GM12878 (cell line): ENCODE results near the gene POLA1. TPM values are rescaled to one million over a fixed set of nuclear protein-coding genes. Genes with fewer than 3 reads are reported as not detected.

Experiments used
- ATAC-seq: fragments of 200-7000 bp; cut with Tn5 transposase; 3 replicates; pipeline ENCODE4 v1.9.1; 2020; ENCODE audit warnings: mild to moderate bottlenecking, moderate library complexity
- BruUV-seq: library from RNA; stranded (reverse); fragments of 400-500 nt; replicated peaks from 2 replicates; lab custom pipeline; 2021; lab: Mats Ljungman, UMichigan
- CTCF ChIA-PET: fragments of 300-600 bp; sonication (Branson Sonifier 250); formaldehyde crosslinking; extraction: SDS; loops from one replicate; lab custom pipeline; 2021; ENCODE audit warnings: inconsistent platforms; lab: Yijun Ruan, JAX
- POLR2A ChIA-PET: fragments of 350-600 bp; formaldehyde crosslinking; extraction: SDS; loops from one replicate; lab custom pipeline; 2021; ENCODE audit warnings: inconsistent platforms; lab: Charles Lee
- RAD21 ChIA-PET: fragments of 300-600 bp; sonication (Branson Sonifier 250); formaldehyde crosslinking; loops from one replicate; lab custom pipeline; 2023; ENCODE audit warnings: antibody characterized with exemption; ENCODE audit not compliant: unreplicated experiment; lab: Charles Lee
- SMC1A ChIA-PET: fragments of 300-600 bp; sonication (Branson Sonifier 250); formaldehyde crosslinking; loops from one replicate; lab custom pipeline; 2023; ENCODE audit not compliant: unreplicated experiment, uncharacterized antibody; lab: Charles Lee
- DNase-seq: peaks from one replicate; pipeline ENCODE4 v3.0.0-alpha.2; 2011; ENCODE audit warnings: low read depth, low spot score
- FAIRE-seq: peaks from 3 replicates; lab custom pipeline; 2011; peaks lifted over from hg19 to GRCh38; lab: Jason Lieb, UNC
- H2AFZ ChIP-seq: 2 replicates; pipeline ENCODE4 v1.6.0; 2011; ENCODE audit warnings: low read depth, low read length, control low read depth; ENCODE audit not compliant: control insufficient read depth
- H3K27ac ChIP-seq: 2 replicates; pipeline ENCODE4 v1.5.1; 2011; ENCODE audit warnings: control low read depth; ENCODE audit not compliant: control insufficient read depth, insufficient read depth
- H3K27me3 ChIP-seq, 2 experiments: replicated peaks in 1 of 2; 2 replicates each; pipeline versions ENCODE4 v1.6.0 to v1.6.1; 2011; ENCODE audit warnings: low read length in 1 of 2; ENCODE audit not compliant: control insufficient read depth in 2 of 2, insufficient read depth in 2 of 2
- H3K36me3 ChIP-seq, 2 experiments: 2 replicates each; pipeline ENCODE4 v1.5.1; 2011; ENCODE audit warnings: low read length in 1 of 2; ENCODE audit not compliant: control insufficient read depth in 2 of 2, insufficient read depth in 2 of 2
- H3K4me1 ChIP-seq: 2 replicates; pipeline ENCODE4 v1.6.1; 2011; ENCODE audit warnings: mild to moderate bottlenecking, low read length, moderate library complexity, mixed read lengths; ENCODE audit not compliant: control insufficient read depth, insufficient read depth
- H3K4me2 ChIP-seq: 2 replicates; pipeline ENCODE4 v1.6.0; 2011; ENCODE audit warnings: control low read depth; ENCODE audit not compliant: control insufficient read depth, insufficient read depth
- H3K4me3 ChIP-seq: fragments of 200-600 bp; sonication (generic); 2 replicates; pipeline ENCODE4 v1.5.1; 2016
- H3K79me2 ChIP-seq: 2 replicates; pipeline ENCODE4 v1.6.0; 2011; ENCODE audit warnings: low read length; ENCODE audit not compliant: control insufficient read depth, insufficient read depth
- H3K9ac ChIP-seq: 2 replicates; pipeline ENCODE4 v1.8.0; 2011; ENCODE audit warnings: low read length, control low read depth, mixed read lengths; ENCODE audit not compliant: control insufficient read depth, insufficient read depth
- H3K9me3 ChIP-seq: replicated peaks from 3 replicates; pipeline ENCODE4 v1.5.1; 2011; ENCODE audit warnings: mild to moderate bottlenecking, low read length; ENCODE audit not compliant: control insufficient read depth, insufficient read depth
- H4K20me1 ChIP-seq: 2 replicates; pipeline ENCODE4 v1.6.0; 2011; ENCODE audit not compliant: control insufficient read depth, insufficient read depth
- DPF2 ChIP-seq: fragments of 450-650 bp; IDR thresholded peaks from 2 replicates; pipeline ENCODE4 v1.6.1; 2017; ENCODE audit warnings: mild to moderate bottlenecking
- GABPA ChIP-seq: IDR thresholded peaks from 2 replicates; pipeline ENCODE4 v1.6.1; 2014; ENCODE audit warnings: antibody characterized with exemption, low read depth, mild to moderate bottlenecking, inconsistent platforms
- HDGF ChIP-seq: fragments of 450-650 bp; IDR thresholded peaks from 2 replicates; pipeline ENCODE4 v1.6.1; 2016; ENCODE audit warnings: antibody characterized with exemption
- JUNB ChIP-seq: IDR thresholded peaks from 2 replicates; pipeline ENCODE4 v1.6.1; 2016; ENCODE audit warnings: antibody characterized with exemption, mild to moderate bottlenecking
- MEF2A ChIP-seq: IDR thresholded peaks from 2 replicates; pipeline ENCODE4 v1.6.1; 2011; ENCODE audit warnings: low read depth, mild to moderate bottlenecking, low read length, moderate library complexity; ENCODE audit not compliant: insufficient read depth
- NFYB ChIP-seq: IDR thresholded peaks from 2 replicates; pipeline ENCODE4 v1.6.1; 2011; ENCODE audit warnings: low read depth, mild to moderate bottlenecking, low read length, improper control_type of control experiment, moderate library complexity; ENCODE audit not compliant: insufficient read depth
- PAX5 ChIP-seq: IDR thresholded peaks from 2 replicates; pipeline ENCODE4 v1.6.1; 2011; ENCODE audit warnings: low read depth, low read length, borderline replicate concordance
- POU2F2 ChIP-seq: IDR thresholded peaks from 3 replicates; pipeline ENCODE4 v1.6.1; 2011; ENCODE audit warnings: low read depth, mild to moderate bottlenecking, low read length, borderline replicate concordance
- REST ChIP-seq: IDR thresholded peaks from 2 replicates; pipeline ENCODE4 v1.6.1; 2012; ENCODE audit warnings: mild to moderate bottlenecking, low read depth, low read length
- RUNX3 ChIP-seq: IDR thresholded peaks from 2 replicates; pipeline ENCODE4 v1.6.1; 2012; ENCODE audit warnings: low read length, inconsistent platforms
- STAT3 ChIP-seq: IDR thresholded peaks from 2 replicates; pipeline ENCODE4 v1.6.1; 2011; ENCODE audit warnings: low read depth, low read length, improper control_type of control experiment
- SUPT20H ChIP-seq: IDR thresholded peaks from 2 replicates; pipeline ENCODE4 v1.6.1; 2011; ENCODE audit warnings: low read depth, mild to moderate bottlenecking, low read length, moderate library complexity, borderline replicate concordance; ENCODE audit not compliant: control insufficient read depth
- WGBS: methylation state at CpG from one replicate; pipeline ENCODE4 v1.1.6; 2016; ENCODE audit warnings: low lambda C conversion rate; ENCODE audit not compliant: insufficient replicate concordance, insufficient coverage; ENCODE audit errors: missing lambda C conversion rate; 5-methylcytosine and 5-hydroxymethylcytosine counted together
- in situ Hi-C: fragments of 300-500 bp; cut with MboI; formaldehyde crosslinking; loops from 9 replicates; pipeline ENCODE4 v1.14.3; 2018; ENCODE audit warnings: mixed read lengths
- intact Hi-C: fragments of 100-400 bp; cut with micrococcal nuclease; formaldehyde crosslinking; loops from one replicate; pipeline ENCODE4 v1.14.2; 2022; ENCODE audit not compliant: unreplicated experiment
- polyA plus RNA-seq, 11 experiments: library from polyadenylated mRNA; depleted of rRNA in 4 of 11; unstranded in 6 of 11; stranded (reverse) in 5 of 11; fragments of >200 nt; fragmentation: Nextera tagmentation in 4 of 11; fragmentation: Illumina TruSeq in 1 of 11; extraction: Ambion mirVana in 4 of 11; extraction: Trizol in 1 of 11; gene quantifications; 1 replicate in 1 of 11; 2 replicates in 10 of 11; pipeline versions ENCODE4 v1.2.1 to v1.2.3, GENCODE V29; 2011 to 2016; ENCODE audit warnings: inconsistent platforms in 2 of 11, missing spikeins in 2 of 11, low read depth in 1 of 11
- total RNA-seq, 4 experiments: library from RNA; depleted of rRNA in 3 of 4; stranded (reverse); fragments of >200 nt in 3 of 4; fragmentation: Illumina TruSeq in 1 of 4; extraction: Trizol in 1 of 4; gene quantifications; 2 replicates each; pipeline versions ENCODE4 v1.2.1 to v1.2.3, GENCODE V29; 2013 to 2021
- TF ChIP-seq, protein P1 (sequence below): IDR thresholded peaks from 2 replicates; pipeline ENCODE4 v1.6.1; 2011; ENCODE audit warnings: mild to moderate bottlenecking, low read depth, low read length, moderate library complexity; ENCODE audit not compliant: insufficient replicate concordance
- TF ChIP-seq, protein P2 (sequence below): fragments of 450-650 bp; IDR thresholded peaks from 2 replicates; pipeline ENCODE4 v1.6.1; 2017; ENCODE audit warnings: mild to moderate bottlenecking, moderate library complexity

POLA1 gene
- total and polyA plus RNA-seq, 10 of the 15 experiments (the other 5 are each of a cell fraction or from before 2014, with no cell fraction given): 6.5 to 34.7 (median 24.8) TPM

GRCh38 chrX:24760363-24761000, 66.8 kb downstream of the POLA1 start (continued):
- no peak for TF ChIP-seq SUPT20H

DNA sequence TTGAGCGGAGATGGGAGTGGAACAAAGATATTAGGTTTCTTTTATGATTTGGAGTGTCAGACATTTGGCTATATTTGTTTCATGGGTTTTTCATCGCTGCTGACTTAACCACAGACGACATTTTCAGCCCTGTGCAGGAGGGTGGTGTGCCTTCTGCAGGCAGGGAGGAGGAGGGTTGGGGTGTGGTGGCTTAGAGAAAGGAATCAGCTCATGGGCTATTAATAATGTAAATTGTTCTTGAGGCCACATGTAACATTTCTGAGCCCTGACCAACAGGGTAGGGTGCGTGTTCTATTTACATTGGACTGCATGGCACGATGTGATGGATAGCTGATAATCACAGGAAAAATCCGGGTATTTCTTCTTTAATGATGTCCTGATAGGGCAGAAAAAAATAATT, 67.6 kb downstream of the POLA1 start:
- ChIA-PET POLR2A (interaction anchor here (1.4 kb wide), 1 partner anchor 17 kb away, joined by 3 read pairs; no protein-coding TSS in a partner anchor), SMC1A (no interaction called here), RAD21 (no interaction called here), CTCF (interaction anchor here (1.9 kb wide), 1 partner anchor 9 kb away, joined by 9 read pairs; no protein-coding TSS in a partner anchor)
- Histone ChIP-seq H2AFZ (no peak overlapping the region), H4K20me1 (no peaks in the 10 kb centered on the region), H3K9ac (no peak overlapping the region), H3K27ac (no peak overlapping the region), H3K4me3 (no peak overlapping the region), H3K36me3 (peaks cover 0 to 2% of the 10 kb centered on the region in 2 experiments; a peak in 2 of 4 replicates), H3K79me2 (no peaks in the 10 kb centered on the region), H3K4me1 (no peaks in the 10 kb centered on the region), H3K4me2 (no peak overlapping the region), H3K27me3 (no peaks in the 10 kb centered on the region), H3K9me3 (no peaks in the 10 kb centered on the region)
- intact Hi-C loops: no loop called here
- in situ Hi-C loops: no loop called here
- DNase-seq (no peak), FAIRE-seq (no peak), ATAC-seq (no peak)
- BruUV-seq: no TSS peak
- 50% methylated on average over 6 of the region's 6 CpGs for WGBS
- TF ChIP-seq MEF2A (no peak), RUNX3 (no peak), DPF2 (no peak), PAX5 (no peak), POU2F2 (no peak), REST (no peak), JUNB (no peak), NFYB (no peak), GABPA (no peak), STAT3 (no peak), HDGF (no peak)
- TF ChIP-seq, protein P1, sequence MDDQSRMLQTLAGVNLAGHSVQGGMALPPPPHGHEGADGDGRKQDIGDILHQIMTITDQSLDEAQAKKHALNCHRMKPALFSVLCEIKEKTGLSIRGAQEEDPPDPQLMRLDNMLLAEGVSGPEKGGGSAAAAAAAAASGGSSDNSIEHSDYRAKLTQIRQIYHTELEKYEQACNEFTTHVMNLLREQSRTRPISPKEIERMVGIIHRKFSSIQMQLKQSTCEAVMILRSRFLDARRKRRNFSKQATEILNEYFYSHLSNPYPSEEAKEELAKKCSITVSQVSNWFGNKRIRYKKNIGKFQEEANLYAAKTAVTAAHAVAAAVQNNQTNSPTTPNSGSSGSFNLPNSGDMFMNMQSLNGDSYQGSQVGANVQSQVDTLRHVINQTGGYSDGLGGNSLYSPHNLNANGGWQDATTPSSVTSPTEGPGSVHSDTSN: no peak
- TF ChIP-seq, protein P2, sequence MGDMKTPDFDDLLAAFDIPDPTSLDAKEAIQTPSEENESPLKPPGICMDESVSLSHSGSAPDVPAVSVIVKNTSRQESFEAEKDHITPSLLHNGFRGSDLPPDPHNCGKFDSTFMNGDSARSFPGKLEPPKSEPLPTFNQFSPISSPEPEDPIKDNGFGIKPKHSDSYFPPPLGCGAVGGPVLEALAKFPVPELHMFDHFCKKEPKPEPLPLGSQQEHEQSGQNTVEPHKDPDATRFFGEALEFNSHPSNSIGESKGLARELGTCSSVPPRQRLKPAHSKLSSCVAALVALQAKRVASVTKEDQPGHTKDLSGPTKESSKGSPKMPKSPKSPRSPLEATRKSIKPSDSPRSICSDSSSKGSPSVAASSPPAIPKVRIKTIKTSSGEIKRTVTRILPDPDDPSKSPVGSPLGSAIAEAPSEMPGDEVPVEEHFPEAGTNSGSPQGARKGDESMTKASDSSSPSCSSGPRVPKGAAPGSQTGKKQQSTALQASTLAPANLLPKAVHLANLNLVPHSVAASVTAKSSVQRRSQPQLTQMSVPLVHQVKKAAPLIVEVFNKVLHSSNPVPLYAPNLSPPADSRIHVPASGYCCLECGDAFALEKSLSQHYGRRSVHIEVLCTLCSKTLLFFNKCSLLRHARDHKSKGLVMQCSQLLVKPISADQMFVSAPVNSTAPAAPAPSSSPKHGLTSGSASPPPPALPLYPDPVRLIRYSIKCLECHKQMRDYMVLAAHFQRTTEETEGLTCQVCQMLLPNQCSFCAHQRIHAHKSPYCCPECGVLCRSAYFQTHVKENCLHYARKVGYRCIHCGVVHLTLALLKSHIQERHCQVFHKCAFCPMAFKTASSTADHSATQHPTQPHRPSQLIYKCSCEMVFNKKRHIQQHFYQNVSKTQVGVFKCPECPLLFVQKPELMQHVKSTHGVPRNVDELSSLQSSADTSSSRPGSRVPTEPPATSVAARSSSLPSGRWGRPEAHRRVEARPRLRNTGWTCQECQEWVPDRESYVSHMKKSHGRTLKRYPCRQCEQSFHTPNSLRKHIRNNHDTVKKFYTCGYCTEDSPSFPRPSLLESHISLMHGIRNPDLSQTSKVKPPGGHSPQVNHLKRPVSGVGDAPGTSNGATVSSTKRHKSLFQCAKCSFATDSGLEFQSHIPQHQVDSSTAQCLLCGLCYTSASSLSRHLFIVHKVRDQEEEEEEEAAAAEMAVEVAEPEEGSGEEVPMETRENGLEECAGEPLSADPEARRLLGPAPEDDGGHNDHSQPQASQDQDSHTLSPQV: no peak
